ENCODE results near the gene TMEM18. TPM values are rescaled to one million over a fixed set of nuclear protein-coding genes. Genes with fewer than 3 reads are reported as not detected.

Gene TMEM18
- total and polyA plus RNA-seq, 8 donors: 16.9 to 64.6 (median 57.7) TPM

DNA sequence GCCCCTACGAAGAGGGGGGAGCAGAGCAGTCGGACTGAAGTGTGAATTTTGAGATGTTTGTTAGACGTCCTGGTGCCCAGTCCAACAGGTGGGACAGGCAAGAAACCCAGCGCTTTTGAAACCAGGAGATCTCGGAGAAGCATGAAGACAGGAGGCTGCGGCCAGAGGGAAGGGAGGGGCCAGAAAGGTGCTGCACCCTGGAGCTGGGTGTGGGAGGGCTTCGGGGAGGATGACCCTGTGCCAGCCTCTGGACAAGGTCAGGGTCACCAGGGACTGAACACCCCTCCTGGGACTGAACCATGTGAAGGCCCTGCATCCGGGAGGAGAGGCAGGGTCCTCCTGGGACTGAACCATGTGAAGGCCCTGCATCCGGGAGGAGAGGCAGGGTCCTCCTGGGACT is 6.1 kb downstream of the TMEM18 start:
- H3K27me3 ChIP-seq: no peaks in the 10 kb centered on the region
- DNase-seq (peak in 1 of 4 donors; percentile 59), ATAC-seq (no peak)
- peaks cover 0 to 20% of the 10 kb centered on the region in 2 donors for H3K4me1 ChIP-seq
- peaks cover 0 to 75% of the 10 kb centered on the region in 2 donors for H3K36me3 ChIP-seq
- intact Hi-C loops (cut with DNase I): no loop called here
- TF ChIP-seq, protein P1, sequence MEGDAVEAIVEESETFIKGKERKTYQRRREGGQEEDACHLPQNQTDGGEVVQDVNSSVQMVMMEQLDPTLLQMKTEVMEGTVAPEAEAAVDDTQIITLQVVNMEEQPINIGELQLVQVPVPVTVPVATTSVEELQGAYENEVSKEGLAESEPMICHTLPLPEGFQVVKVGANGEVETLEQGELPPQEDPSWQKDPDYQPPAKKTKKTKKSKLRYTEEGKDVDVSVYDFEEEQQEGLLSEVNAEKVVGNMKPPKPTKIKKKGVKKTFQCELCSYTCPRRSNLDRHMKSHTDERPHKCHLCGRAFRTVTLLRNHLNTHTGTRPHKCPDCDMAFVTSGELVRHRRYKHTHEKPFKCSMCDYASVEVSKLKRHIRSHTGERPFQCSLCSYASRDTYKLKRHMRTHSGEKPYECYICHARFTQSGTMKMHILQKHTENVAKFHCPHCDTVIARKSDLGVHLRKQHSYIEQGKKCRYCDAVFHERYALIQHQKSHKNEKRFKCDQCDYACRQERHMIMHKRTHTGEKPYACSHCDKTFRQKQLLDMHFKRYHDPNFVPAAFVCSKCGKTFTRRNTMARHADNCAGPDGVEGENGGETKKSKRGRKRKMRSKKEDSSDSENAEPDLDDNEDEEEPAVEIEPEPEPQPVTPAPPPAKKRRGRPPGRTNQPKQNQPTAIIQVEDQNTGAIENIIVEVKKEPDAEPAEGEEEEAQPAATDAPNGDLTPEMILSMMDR (IDR thresholded peaks at IDR 0.05): no peak
- H3K4me3 ChIP-seq: no peak overlapping the region
- H3K27ac ChIP-seq: no peak overlapping the region
- H3K9me3 ChIP-seq: peaks cover 0 to 2% of the 10 kb centered on the region in 2 donors

GRCh38 chr2:670637-671036 is 6.6 kb downstream of the TMEM18 start:
- H3K36me3 ChIP-seq: peaks cover 0 to 79% of the 10 kb centered on the region in 2 donors
- H3K4me3 ChIP-seq: no peak overlapping the region
- DNase-seq (peak in 1 of 4 donors; percentile 57), ATAC-seq (no peak)
- peaks cover 0 to 15% of the 10 kb centered on the region in 2 donors for H3K4me1 ChIP-seq
- H3K27me3 ChIP-seq: no peaks in the 10 kb centered on the region
- intact Hi-C loops (cut with DNase I): no loop called here
- H3K27ac ChIP-seq: no peak overlapping the region
- peaks cover 0 to 7% of the 10 kb centered on the region in 2 donors for H3K9me3 ChIP-seq
- TF ChIP-seq, protein P1 (IDR thresholded peaks at IDR 0.05): no peak

GRCh38 chr2:669323-669722 is 7.9 kb downstream of the TMEM18 start:
- TF ChIP-seq, protein P1 (IDR thresholded peaks at IDR 0.05): no peak
- Histone ChIP-seq H3K4me1 (peaks cover 0 to 2% of the 10 kb centered on the region in 2 donors), H3K9me3 (peaks cover 0 to 16% of the 10 kb centered on the region in 2 donors), H3K36me3 (peaks cover 0 to 73% of the 10 kb centered on the region in 2 donors), H3K27ac (no peak overlapping the region), H3K27me3 (no peaks in the 10 kb centered on the region), H3K4me3 (no peak overlapping the region)
- no peak for ATAC-seq
- DNase-seq: peak in 1 of 4 donors; percentile 30
- intact Hi-C loops (cut with DNase I): no loop called here

DNA sequence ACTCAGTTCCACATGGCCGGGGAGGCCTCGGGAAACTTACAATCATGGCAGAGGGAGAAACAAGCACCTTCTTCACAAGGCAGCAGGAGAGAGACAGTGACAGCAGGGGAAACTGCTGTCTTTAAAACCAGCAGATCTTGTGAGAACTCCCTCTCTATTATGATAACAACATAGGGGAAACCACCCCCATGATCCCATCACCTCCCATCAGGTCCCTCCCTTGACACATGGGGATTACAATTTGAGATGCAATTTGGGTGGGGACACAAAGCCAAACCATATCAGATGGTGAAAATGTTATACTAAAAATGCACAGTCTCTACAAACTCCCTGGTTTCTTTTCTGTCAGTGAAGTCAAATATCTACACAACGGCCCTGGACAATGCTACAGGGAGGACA is 9.2 kb downstream of the TMEM18 start:
- Histone ChIP-seq H3K27me3 (no peaks in the 10 kb centered on the region), H3K4me1 (no peaks in the 10 kb centered on the region), H3K9me3 (peaks cover 0 to 16% of the 10 kb centered on the region in 2 donors), H3K27ac (no peak overlapping the region), H3K36me3 (peaks cover 0 to 81% of the 10 kb centered on the region in 2 donors), H3K4me3 (no peak overlapping the region)
- TF ChIP-seq, protein P1 (IDR thresholded peaks at IDR 0.05): no peak
- DNase-seq: no peak
- no peak for ATAC-seq
- intact Hi-C loops (cut with DNase I): no loop called here

DNA sequence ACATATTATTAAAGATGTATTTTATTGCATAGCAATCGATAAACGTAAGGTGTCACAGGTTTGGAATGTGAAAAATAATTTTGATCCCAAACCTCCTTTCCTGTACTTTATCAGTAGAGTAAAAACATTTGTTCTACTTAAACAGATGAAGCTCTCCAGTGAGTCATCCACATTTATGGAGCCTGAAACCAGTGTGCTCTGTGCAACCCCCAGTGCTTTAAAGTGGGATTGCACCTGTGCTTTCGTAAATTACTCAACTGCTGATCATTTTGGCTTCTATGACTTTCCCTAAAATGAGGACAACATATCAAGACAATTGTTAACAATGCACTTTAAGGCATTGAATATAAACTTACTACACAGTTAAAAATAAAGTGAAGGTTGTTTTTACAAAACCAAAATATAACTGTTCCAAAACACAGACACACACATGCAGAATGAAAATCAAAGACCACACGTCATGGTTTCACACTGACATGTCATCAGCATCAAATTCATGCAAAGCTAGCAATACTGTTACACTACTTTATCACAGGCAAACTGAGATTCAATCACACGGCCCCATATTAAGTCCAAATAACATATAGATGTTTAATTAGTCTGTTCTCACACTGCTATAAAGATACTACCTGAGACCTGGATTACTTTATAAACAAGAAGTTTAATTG is 9.7 kb downstream of the TMEM18 start:
- no peak overlapping the region for H3K4me3 ChIP-seq
- no peaks in the 10 kb centered on the region for H3K4me1 ChIP-seq
- intact Hi-C loops (cut with DNase I): no loop called here
- peaks cover 0 to 80% of the 10 kb centered on the region in 2 donors for H3K36me3 ChIP-seq
- TF ChIP-seq, protein P1 (IDR thresholded peaks at IDR 0.05): peak in 1 of 2 donors; percentile 21
- no peak overlapping the region for H3K27ac ChIP-seq
- peaks cover 0 to 16% of the 10 kb centered on the region in 2 donors for H3K9me3 ChIP-seq
- H3K27me3 ChIP-seq: no peaks in the 10 kb centered on the region
- ATAC-seq (peak; percentile 71), DNase-seq (no peak)
